ENCODE results near the gene PPP1R2.

The PPP1R2 gene

DNA sequence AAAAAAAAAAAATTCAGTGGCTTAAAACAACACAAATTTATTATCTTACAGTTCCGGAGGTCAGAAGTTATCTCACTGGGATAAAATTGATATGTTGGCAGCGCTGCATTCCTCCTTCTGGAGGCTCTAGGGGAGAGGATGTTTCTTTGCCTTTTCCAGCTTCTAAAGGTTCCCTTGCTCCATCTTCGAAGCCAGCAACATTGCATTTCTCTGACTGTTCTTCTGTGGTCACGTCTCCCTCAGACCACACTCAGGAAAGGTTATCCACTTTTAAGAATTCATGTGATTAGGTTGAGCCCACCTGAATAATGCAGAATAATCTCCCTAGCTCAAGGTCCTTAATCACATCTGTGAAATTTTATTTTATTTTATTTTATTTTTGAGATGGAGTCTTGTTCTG, 76.9 kb downstream of the PPP1R2 start:
- no peaks in the 10 kb centered on the region for H3K27me3 Mint-ChIP-seq
- no peak overlapping the region for H3K4me3 Mint-ChIP-seq
- peak overlapping the region in 1 of 2 donors; percentile 73 for H3K27ac Mint-ChIP-seq
- ATAC-seq: no peak
- H3K4me1 Mint-ChIP-seq: peaks cover 17% of the 10 kb centered on the region
- no peak for DNase-seq
- H3K9me3 Mint-ChIP-seq: peaks cover 16 to 31% of the 10 kb centered on the region in 2 donors

Measured in stimulated activated naive CD8-positive, alpha-beta T cell treated with anti-CD3 and anti-CD28 coated beads, Interleukin-15, amount 100 ng/mL, for 72 hours (primary cell).